Suprapubic skin (tissue), 4 donors: Measurements from ENCODE around the gene FAF1. TPM values are rescaled to one million over a fixed set of nuclear protein-coding genes. Genes with fewer than 3 reads are reported as not detected.
"Not testable (repeated sequence)": the region's sequence is repeated elsewhere in the genome, so short reads cannot be mapped to it uniquely, and the experiment has no call there.

Experiments used
- DNase-seq, 2 donors: peaks; one replicate each; pipeline ENCODE4 v3.0.0-alpha.2; 2019; ENCODE audit warnings: low spot score in 2 of 2
- H3K27ac ChIP-seq: fragments of 200-600 bp; sonication (generic); one replicate; pipeline ENCODE4 v1.5.1; 2019
- H3K27me3 ChIP-seq: fragments of 200-600 bp; sonication (generic); one replicate; pipeline ENCODE4 v1.5.1; 2019
- H3K36me3 ChIP-seq: fragments of 200-600 bp; sonication (generic); one replicate; pipeline ENCODE4 v1.5.1; 2019
- H3K4me1 ChIP-seq: fragments of 200-600 bp; sonication (generic); one replicate; pipeline ENCODE4 v1.5.1; 2019
- H3K4me3 ChIP-seq: fragments of 200-600 bp; sonication (generic); one replicate; pipeline ENCODE4 v1.5.1; 2019; ENCODE audit warnings: mild to moderate bottlenecking
- H3K9me3 ChIP-seq: fragments of 200-600 bp; sonication (generic); one replicate; pipeline ENCODE4 v1.5.1; 2019
- CTCF ChIP-seq, 2 donors: fragments of 200-600 bp in 1 of 2; fragments of 450-650 bp in 1 of 2; sonication (generic) in 1 of 2; IDR thresholded peaks; one replicate each; pipeline ENCODE4 v1.5.1; 2016 to 2019; ENCODE audit warnings: antibody characterized with exemption in 2 of 2, mild to moderate bottlenecking in 1 of 2, moderate library complexity in 1 of 2
- EP300 ChIP-seq: sonication (generic); formaldehyde crosslinking; IDR thresholded peaks from one replicate; pipeline ENCODE4 v1.6.1; 2017; ENCODE audit warnings: antibody characterized with exemption
- POLR2A ChIP-seq, 2 donors: fragments of 450-650 bp; IDR thresholded peaks; one replicate each; pipeline ENCODE4 v1.6.1; 2017; ENCODE audit warnings: antibody characterized with exemption in 2 of 2, mild to moderate bottlenecking in 2 of 2, moderate library complexity in 2 of 2
- POLR2AphosphoS5 ChIP-seq, 3 donors: sonication (generic); formaldehyde crosslinking; IDR thresholded peaks; one replicate each; pipeline ENCODE4 v1.6.1; 2017; ENCODE audit warnings: antibody characterized with exemption in 3 of 3
- WGBS: methylation state at CpG from one replicate; pipeline ENCODE4 v1.1.5; 2018; 5-methylcytosine and 5-hydroxymethylcytosine counted together
- total RNA-seq, 4 donors: library from RNA; depleted of rRNA; stranded (reverse); fragments of >200 nt; gene quantifications; one replicate each; pipeline ENCODE4 v1.1.0, GENCODE V29; 2016

Gene FAF1
- total RNA-seq, 4 donors from 2014 or later: 35.1 to 61.6 (median 45.4) TPM

GRCh38 chr1:50877641-50878040 is 82.4 kb downstream of the FAF1 start:
- Histone ChIP-seq H3K27me3 (no peaks in the 10 kb centered on the region), H3K9me3 (no peaks in the 10 kb centered on the region), H3K36me3 (no peaks in the 10 kb centered on the region), H3K4me1 (peaks cover 3% of the 10 kb centered on the region), H3K4me3 (no peak overlapping the region), H3K27ac (no peak overlapping the region)
- DNase-seq: no peak
- WGBS: 40% methylated on average over 1 of the region's 1 CpG
- TF ChIP-seq CTCF (IDR thresholded peaks at IDR 0.05) (no peak), POLR2AphosphoS5 (IDR thresholded peaks at IDR 0.05) (no peak), EP300 (no peak), POLR2A (IDR thresholded peaks at IDR 0.05) (no peak)

- H3K4me3 ChIP-seq: no peak overlapping the region
- no peaks in the 10 kb centered on the region for H3K9me3 ChIP-seq
- no peaks in the 10 kb centered on the region for H3K27me3 ChIP-seq
- no peaks in the 10 kb centered on the region for H3K4me1 ChIP-seq
- no peaks in the 10 kb centered on the region for H3K36me3 ChIP-seq
- H3K27ac ChIP-seq: no peak overlapping the region
- DNase-seq: peak in 1 of 2 donors; percentile 74
- WGBS: 74% methylated on average over 5 of the region's 5 CpGs
- TF ChIP-seq EP300: no peak
- TF ChIP-seq CTCF (IDR thresholded peaks at IDR 0.05): no peak
- no peak for TF ChIP-seq POLR2AphosphoS5 (IDR thresholded peaks at IDR 0.05)
- TF ChIP-seq POLR2A (IDR thresholded peaks at IDR 0.05): no peak
These were observed 86.4 kb downstream of the FAF1 start for GRCh38 chr1:50873458-50874187.

- not testable (repeated sequence) for H3K4me1 ChIP-seq, H3K27me3 ChIP-seq, H3K27ac ChIP-seq, H3K36me3 ChIP-seq, DNase-seq, H3K4me3 ChIP-seq
- 95% methylated on average over 3 of the region's 3 CpGs for WGBS
- H3K9me3 ChIP-seq: peaks cover 14% of the 10 kb centered on the region
These were observed 95.2 kb downstream of the FAF1 start for GRCh38 chr1:50864845-50865244.

GRCh38 chr1:50861772-50862171 is 98.3 kb downstream of the FAF1 start:
- Histone ChIP-seq H3K27ac (no peak overlapping the region), H3K27me3 (no peaks in the 10 kb centered on the region), H3K4me3 (no peak overlapping the region), H3K36me3 (no peaks in the 10 kb centered on the region), H3K4me1 (no peaks in the 10 kb centered on the region), H3K9me3 (peaks cover 18% of the 10 kb centered on the region)
- 82% methylated on average over 1 of the region's 1 CpG for WGBS
- TF ChIP-seq EP300: no peak
- no peak for TF ChIP-seq POLR2AphosphoS5 (IDR thresholded peaks at IDR 0.05)
- TF ChIP-seq CTCF (IDR thresholded peaks at IDR 0.05): no peak
- TF ChIP-seq POLR2A (IDR thresholded peaks at IDR 0.05): no peak
- no peak for DNase-seq

GRCh38 chr1:50860702-50861101 is 99.4 kb downstream of the FAF1 start:
- Histone ChIP-seq H3K4me3 (no peak overlapping the region), H3K27ac (no peak overlapping the region), H3K27me3 (no peaks in the 10 kb centered on the region), H3K9me3 (peaks cover 18% of the 10 kb centered on the region), H3K4me1 (no peaks in the 10 kb centered on the region), H3K36me3 (no peaks in the 10 kb centered on the region)
- TF ChIP-seq POLR2A (IDR thresholded peaks at IDR 0.05): no peak
- TF ChIP-seq EP300: no peak
- TF ChIP-seq POLR2AphosphoS5 (IDR thresholded peaks at IDR 0.05): no peak
- no peak for TF ChIP-seq CTCF (IDR thresholded peaks at IDR 0.05)
- 97% methylated on average over 4 of the region's 4 CpGs for WGBS
- no peak for DNase-seq

GRCh38 chr1:50860256-50860655 is 99.8 kb downstream of the FAF1 start:
- no peak for DNase-seq
- H3K27ac ChIP-seq: no peak overlapping the region
- peaks cover 18% of the 10 kb centered on the region for H3K9me3 ChIP-seq
- no peaks in the 10 kb centered on the region for H3K4me1 ChIP-seq
- no peaks in the 10 kb centered on the region for H3K27me3 ChIP-seq
- no peak overlapping the region for H3K4me3 ChIP-seq
- no peaks in the 10 kb centered on the region for H3K36me3 ChIP-seq
- WGBS: 95% methylated on average over 2 of the region's 2 CpGs
- TF ChIP-seq POLR2AphosphoS5 (IDR thresholded peaks at IDR 0.05): no peak
- no peak for TF ChIP-seq POLR2A (IDR thresholded peaks at IDR 0.05)
- TF ChIP-seq CTCF (IDR thresholded peaks at IDR 0.05): no peak
- no peak for TF ChIP-seq EP300
